Measurements from ENCODE around the gene MMD2.
"Not testable (repeated sequence)": the region's sequence is repeated elsewhere in the genome, so short reads cannot be mapped to it uniquely, and the experiment has no call there.

MMD2 gene

GRCh38 chr7:4904346-4904745, 54.6 kb downstream of the MMD2 start:
- in situ Hi-C loops (cut with MboI; ENCODE audit: low sequenced_read_pairs): no loop called here

DNA sequence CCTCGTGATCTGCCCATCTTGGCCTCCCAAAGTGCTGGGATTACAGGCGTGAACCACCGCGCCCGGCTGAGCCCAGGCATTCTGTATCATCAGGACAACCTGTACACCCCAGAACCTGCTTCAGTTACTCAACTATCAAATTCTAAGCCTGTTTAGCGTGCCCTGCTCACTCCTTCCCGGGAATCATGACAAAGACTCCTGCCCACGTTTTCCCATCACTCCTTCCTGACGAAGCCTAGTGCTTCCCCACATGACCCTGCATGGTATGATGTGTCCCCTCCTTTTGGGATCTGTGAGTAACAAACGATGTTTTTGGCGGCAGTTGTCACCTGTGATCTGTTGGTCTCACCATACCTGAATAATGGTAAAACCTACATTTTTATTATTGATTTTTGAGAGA, 63.2 kb downstream of the MMD2 start:
- in situ Hi-C loops (cut with MboI; ENCODE audit: low sequenced_read_pairs): no loop called here

DNA sequence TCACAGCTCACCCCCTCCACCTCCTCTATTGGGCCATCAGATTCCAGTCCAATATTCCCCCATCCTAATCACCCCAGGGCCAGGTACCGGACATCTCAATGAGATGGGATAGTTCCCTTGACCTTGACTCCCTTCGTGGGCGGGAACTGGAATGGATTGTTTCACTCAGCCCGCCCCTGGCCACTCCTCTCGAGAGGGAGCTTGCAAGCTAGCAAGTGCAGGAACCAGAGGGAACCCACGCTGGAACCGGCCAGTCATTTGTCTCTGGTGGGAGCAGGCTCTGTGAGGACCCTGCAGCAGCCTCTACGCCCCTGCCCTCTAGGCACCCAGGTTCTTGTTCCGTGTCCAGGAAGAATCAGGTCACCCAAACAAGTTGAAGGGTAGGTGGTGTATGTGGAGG, 64.5 kb downstream of the MMD2 start:
- in situ Hi-C loops (cut with MboI; ENCODE audit: low sequenced_read_pairs): no loop called here

GRCh38 chr7:4893929-4894475, 65.0 kb downstream of the MMD2 start:
- in situ Hi-C loops (cut with MboI; ENCODE audit: low sequenced_read_pairs): no loop called here

DNA sequence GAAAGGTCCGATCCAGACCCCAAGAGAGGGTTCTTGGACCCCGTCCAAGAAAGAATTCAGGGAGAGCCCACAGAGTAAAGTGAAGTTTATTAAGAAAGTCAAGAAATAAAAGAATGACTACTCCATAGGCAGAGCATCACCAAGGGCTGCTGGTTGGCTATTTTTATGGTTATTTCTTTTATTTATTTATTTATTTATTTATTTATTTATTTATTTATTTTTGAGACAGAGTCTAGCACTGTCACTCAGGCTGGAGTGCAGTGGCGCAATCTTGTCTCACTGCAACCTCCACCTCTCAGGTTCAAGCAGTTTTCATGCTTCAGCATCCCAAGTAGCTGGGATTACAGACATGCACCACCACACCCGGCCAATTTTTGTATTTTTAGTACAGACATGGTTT, 65.8 kb downstream of the MMD2 start:
- in situ Hi-C loops (cut with MboI; ENCODE audit: low sequenced_read_pairs): not testable (repeated sequence)

GRCh38 chr7:4891522-4891921, 67.5 kb downstream of the MMD2 start:
- in situ Hi-C loops (cut with MboI; ENCODE audit: low sequenced_read_pairs): not testable (repeated sequence)

GRCh38 chr7:4889682-4890081, 69.3 kb downstream of the MMD2 start:
- in situ Hi-C loops (cut with MboI; ENCODE audit: low sequenced_read_pairs): no loop called here

- in situ Hi-C loops (cut with MboI; ENCODE audit: low sequenced_read_pairs): no loop called here
Observed at GRCh38 chr7:4888161-4888560, 70.8 kb downstream of the MMD2 start.

- in situ Hi-C loops (cut with MboI; ENCODE audit: low sequenced_read_pairs): no loop called here
Observed at GRCh38 chr7:4886671-4887070, 72.3 kb downstream of the MMD2 start.

DNA sequence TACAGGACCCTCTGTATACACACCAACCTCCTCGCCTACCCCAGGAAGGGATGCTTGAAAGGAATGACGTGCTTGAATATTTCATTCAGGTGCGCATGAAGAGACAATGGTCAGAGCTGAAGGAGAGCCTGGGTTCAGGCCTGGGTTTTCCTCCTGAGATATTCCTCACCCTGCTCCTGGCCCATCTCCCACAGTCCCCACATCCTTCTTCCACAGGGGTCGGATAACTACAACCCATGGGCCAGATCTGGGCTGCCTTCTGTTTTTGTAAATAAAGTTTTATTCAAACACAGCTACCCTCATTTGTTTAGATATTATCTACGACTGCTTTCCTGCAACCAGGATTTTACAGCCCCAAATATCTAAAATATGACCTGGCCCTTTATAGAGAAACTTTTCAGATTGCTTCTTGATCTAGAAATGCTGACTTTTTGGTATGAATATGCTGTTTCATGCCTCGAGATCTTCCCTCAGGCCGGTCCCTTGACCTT, 73.6 kb downstream of the MMD2 start:
- in situ Hi-C loops (cut with MboI; ENCODE audit: low sequenced_read_pairs): no loop called here

- in situ Hi-C loops (cut with MboI; ENCODE audit: low sequenced_read_pairs): no loop called here
Observed at GRCh38 chr7:4884164-4884563, 74.8 kb downstream of the MMD2 start.

DNA sequence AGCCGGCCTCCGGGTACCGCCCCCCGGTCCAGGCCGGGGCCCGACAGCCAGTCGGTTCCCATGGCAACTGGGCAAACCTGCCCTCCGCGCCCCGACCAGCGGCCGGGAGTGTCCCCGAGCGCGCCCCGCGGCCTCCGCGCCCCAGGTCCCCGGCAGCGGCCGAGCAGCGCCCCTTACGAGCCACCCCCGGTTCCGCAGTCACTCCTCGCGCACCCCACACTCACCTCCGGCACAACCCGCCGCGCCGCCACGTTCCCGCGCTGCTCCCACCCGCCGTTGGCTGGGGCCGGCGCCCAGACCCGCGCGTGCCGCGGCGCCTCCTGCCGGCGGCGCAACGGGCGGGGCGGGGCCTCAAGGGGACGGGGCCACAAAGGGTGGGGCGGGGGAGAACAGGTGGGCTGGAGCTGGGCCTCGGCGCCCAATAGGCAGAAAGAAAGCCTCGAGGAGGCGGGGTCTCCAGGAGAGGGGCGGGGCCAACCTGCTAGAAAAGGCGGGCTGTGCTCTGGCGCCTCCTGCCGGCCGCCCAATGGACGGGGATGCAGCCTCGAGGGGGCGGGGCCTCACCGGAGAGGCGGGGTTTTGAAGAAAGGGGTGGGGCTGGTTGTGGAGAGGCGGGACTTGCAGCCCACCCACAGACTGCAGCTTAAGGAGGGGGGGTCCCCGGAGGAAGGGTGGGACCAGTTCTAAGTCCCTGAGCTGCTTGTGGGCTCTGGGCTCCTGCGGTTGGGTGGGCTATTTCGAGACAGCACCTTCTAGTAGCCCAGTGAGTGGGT, 75.4 kb downstream of the MMD2 start, which contains the start of gene RADIL:
RADIL (minus strand) TSS at position 345 of the 773 bp plus-strand sequence. CDS start 5,577 bp downstream, outside the sequence.
- in situ Hi-C loops (cut with MboI; ENCODE audit: low sequenced_read_pairs): no loop called here

- in situ Hi-C loops (cut with MboI; ENCODE audit: low sequenced_read_pairs): no loop called here
Observed at GRCh38 chr7:4883033-4883371, 76.0 kb downstream of the MMD2 start.

GRCh38 chr7:4882169-4883032, 76.6 kb downstream of the MMD2 start:
- in situ Hi-C loops (cut with MboI; ENCODE audit: low sequenced_read_pairs): no loop called here

GRCh38 chr7:4880218-4880617, 78.8 kb downstream of the MMD2 start:
- in situ Hi-C loops (cut with MboI; ENCODE audit: low sequenced_read_pairs): no loop called here

DNA sequence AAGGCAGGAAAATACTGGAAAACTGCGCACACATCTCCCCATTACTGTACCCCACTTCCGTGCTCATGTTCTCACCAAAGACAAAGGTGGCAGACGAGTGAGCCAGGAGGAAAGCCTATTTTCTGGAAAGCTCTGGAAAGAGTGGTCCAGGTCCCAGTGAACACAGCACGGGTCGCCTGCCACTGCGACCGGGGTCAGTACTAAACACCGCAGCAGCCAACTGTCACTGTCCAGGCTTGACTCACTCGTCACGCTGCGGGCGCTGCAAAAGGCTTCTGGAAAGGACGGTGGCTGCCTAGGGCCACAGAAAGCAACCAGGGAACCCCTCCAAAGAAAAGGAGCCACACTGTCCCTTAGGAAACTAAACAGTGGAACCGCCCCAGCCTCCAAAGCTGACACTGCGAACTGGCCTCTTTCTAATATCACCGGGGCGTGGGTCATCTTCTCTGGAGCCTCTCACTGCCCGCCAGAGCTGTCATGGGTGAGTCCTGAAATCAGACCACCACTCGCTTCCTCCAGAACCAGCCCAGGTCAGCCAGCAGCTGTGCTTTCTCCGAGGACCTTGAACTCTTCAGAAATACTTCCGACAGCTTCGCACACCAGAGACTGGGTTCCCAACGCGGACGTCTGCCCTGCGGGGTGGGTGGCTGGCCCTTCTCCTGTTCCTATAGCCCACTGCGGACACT, 79.4 kb downstream of the MMD2 start:
- in situ Hi-C loops (cut with MboI; ENCODE audit: low sequenced_read_pairs): no loop called here

GRCh38 chr7:4878336-4879335, 80.4 kb downstream of the MMD2 start:
- in situ Hi-C loops (cut with MboI; ENCODE audit: low sequenced_read_pairs): no loop called here

- in situ Hi-C loops (cut with MboI; ENCODE audit: low sequenced_read_pairs): no loop called here
Observed at GRCh38 chr7:4876586-4876985, 82.4 kb downstream of the MMD2 start.

DNA sequence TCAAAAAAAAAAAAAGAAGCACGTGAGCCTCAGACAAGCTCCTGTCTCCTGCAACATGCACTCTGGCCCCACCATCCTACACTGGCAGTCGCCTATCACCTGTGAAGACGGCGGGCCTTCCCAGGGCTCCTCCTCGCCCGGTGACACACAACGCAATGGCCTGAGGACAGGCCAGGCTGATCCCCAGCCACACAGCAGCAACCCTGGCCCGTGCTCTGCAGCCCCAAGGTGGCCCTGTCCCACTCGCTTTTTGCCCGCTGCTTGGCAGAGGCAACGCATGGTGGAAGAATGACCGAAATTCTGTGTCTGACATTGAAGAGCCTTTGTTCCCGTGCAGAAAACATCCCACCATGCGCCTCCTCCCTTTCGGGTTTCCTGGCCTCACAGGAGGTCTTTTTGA, 83.6 kb downstream of the MMD2 start:
- in situ Hi-C loops (cut with MboI; ENCODE audit: low sequenced_read_pairs): no loop called here
